Tibial nerve (tissue), 4 donors: Measurements from ENCODE around the gene CHRNA4.

Experiments
- CTCF ChIP-seq, 5 experiments: fragments of 200-600 bp in 3 of 5; fragments of 450-650 bp in 2 of 5; sonication (generic) in 3 of 5; IDR thresholded peaks; one replicate each; pipeline ENCODE4 v1.5.1; 2016 to 2019; ENCODE audit warnings: antibody characterized with exemption in 5 of 5, mild to moderate bottlenecking in 3 of 5, moderate library complexity in 2 of 5
- EP300 ChIP-seq, 2 donors: sonication (generic); formaldehyde crosslinking; IDR thresholded peaks; one replicate each; pipeline ENCODE4 v1.6.1; 2017; ENCODE audit warnings: antibody characterized with exemption in 2 of 2, mild to moderate bottlenecking in 1 of 2
- POLR2A ChIP-seq, 2 donors: fragments of 450-650 bp; IDR thresholded peaks; one replicate each; pipeline ENCODE4 v1.6.1; 2017; ENCODE audit warnings: antibody characterized with exemption in 2 of 2, mild to moderate bottlenecking in 2 of 2, moderate library complexity in 2 of 2

DNA sequence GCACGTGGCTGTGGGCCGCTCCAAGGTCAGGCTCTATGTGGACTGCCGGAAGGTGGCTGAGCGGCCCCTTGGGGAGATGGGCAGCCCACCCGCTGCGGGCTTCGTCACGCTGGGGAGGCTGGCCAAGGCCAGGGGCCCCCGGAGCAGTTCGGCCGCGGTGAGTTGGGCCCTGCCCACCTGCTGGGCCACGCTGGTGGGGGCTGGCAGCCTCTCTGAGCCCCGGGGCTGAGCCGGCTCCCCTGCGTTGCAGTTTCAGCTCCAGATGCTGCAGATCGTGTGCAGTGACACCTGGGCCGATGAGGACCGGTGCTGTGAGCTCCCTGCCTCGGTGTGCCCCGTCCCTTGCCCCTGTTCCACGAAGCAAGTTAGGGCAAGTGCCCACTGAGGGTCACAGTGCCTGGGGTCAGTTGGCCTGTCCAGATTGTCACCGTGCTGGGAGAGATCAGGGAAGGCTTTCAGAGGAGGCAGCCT is 41.1 kb downstream of the CHRNA4 start:
- TF ChIP-seq CTCF (IDR thresholded peaks at IDR 0.05) = no peak
- TF ChIP-seq EP300 (IDR thresholded peaks at IDR 0.05) = no peak
- TF ChIP-seq POLR2A (IDR thresholded peaks at IDR 0.05) = no peak
